Measurements from ENCODE around the gene TBC1D2. TPM values are rescaled to one million over a fixed set of nuclear protein-coding genes. Genes with fewer than 3 reads are reported as not detected.

TBC1D2 gene
- total and polyA plus RNA-seq, 2 of the 13 experiments (the other 11 are each of a cell fraction or from before 2014, with no cell fraction given), result 2.0 to 2.8 TPM

GRCh38 chr9:98168941-98169488 is 86.4 kb downstream of the TBC1D2 start (continued):
- TF ChIP-seq TRAFD1 (CRISPR knock-in tag; IDR thresholded peaks at IDR 0.05; ENCODE audit: borderline replicate concordance), result no peak
- no peak for TF ChIP-seq NR0B2 (CRISPR knock-in tag; IDR thresholded peaks at IDR 0.05)
- no peak for TF ChIP-seq IKZF4 (CRISPR knock-in tag; IDR thresholded peaks at IDR 0.05; ENCODE audit: borderline replicate concordance, low read depth, not compliant biosample characterization)
- peak; percentile 78; the same call in 1 of the 2 replicates for TF ChIP-seq ZNF263 (CRISPR knock-in tag; IDR thresholded peaks at IDR 0.05)
- peak; percentile 52 for TF ChIP-seq CEBPG (CRISPR knock-in tag; IDR thresholded peaks at IDR 0.05)
- no peak for TF ChIP-seq ZNF678 (CRISPR knock-in tag; IDR thresholded peaks at IDR 0.05)
- TF ChIP-seq ZBTB2 (CRISPR knock-in tag; IDR thresholded peaks at IDR 0.05; ENCODE audit: low read depth), result no peak
- TF ChIP-seq TARDBP (CRISPR knock-in tag; IDR thresholded peaks at IDR 0.05), result no peak
- TF ChIP-seq RFXANK (CRISPR knock-in tag; IDR thresholded peaks at IDR 0.05), result no peak
- TF ChIP-seq ZNF543 (CRISPR knock-in tag; IDR thresholded peaks at IDR 0.05), result no peak
- no peak for TF ChIP-seq REST (IDR thresholded peaks at IDR 0.05; ENCODE audit: borderline replicate concordance in 1 of 2, low read depth in 1 of 2, low read length in 2 of 2)
- no peak for TF ChIP-seq ZFP1 (CRISPR knock-in tag; IDR thresholded peaks at IDR 0.05)
- no peak for TF ChIP-seq ZNF614 (CRISPR knock-in tag; IDR thresholded peaks at IDR 0.05; ENCODE audit: borderline replicate concordance)
- no peak for TF ChIP-seq ZNF780A (CRISPR knock-in tag; IDR thresholded peaks at IDR 0.05)
- TF ChIP-seq MAF1 (CRISPR knock-in tag; IDR thresholded peaks at IDR 0.05; ENCODE audit: borderline replicate concordance), result no peak
- TF ChIP-seq AKAP8 (CRISPR knock-in tag; IDR thresholded peaks at IDR 0.05), result no peak
- TF ChIP-seq PPARG (CRISPR knock-in tag; conservative IDR thresholded peaks at IDR 0.05), result no peak
- TF ChIP-seq PHF20 (CRISPR knock-in tag; IDR thresholded peaks at IDR 0.05), result no peak
- no peak for TF ChIP-seq RFX1 (IDR thresholded peaks at IDR 0.05)
- TF ChIP-seq FOXJ3 (CRISPR knock-in tag; IDR thresholded peaks at IDR 0.05; ENCODE audit: borderline replicate concordance), result no peak
- no peak for TF ChIP-seq RELA (CRISPR knock-in tag; IDR thresholded peaks at IDR 0.05)
- no peak for TF ChIP-seq ATF1 (CRISPR knock-in tag; IDR thresholded peaks at IDR 0.05)
- no peak for TF ChIP-seq ZNF710 (CRISPR knock-in tag; IDR thresholded peaks at IDR 0.05; ENCODE audit: borderline replicate concordance)

Measured in HepG2 (cell line).